Esophagus muscularis mucosa (tissue), 4 donors: ENCODE measurements around the gene NPPB.
"Not testable (repeated sequence)": the region's sequence is repeated elsewhere in the genome, so short reads cannot be mapped to it uniquely, and the experiment has no call there.

Experiments
- EP300 ChIP-seq: sonication (generic); formaldehyde crosslinking; IDR thresholded peaks from one replicate; pipeline ENCODE4 v1.6.1; 2017; ENCODE audit warnings: antibody characterized with exemption
- POLR2A ChIP-seq: fragments of 450-650 bp; IDR thresholded peaks from one replicate; pipeline ENCODE4 v1.6.1; 2017; ENCODE audit warnings: antibody characterized with exemption, moderate library complexity, mild to moderate bottlenecking, low read depth
- TF ChIP-seq, protein P1 (sequence below), 3 experiments: fragments of 200-600 bp in 2 of 3; fragments of 450-650 bp in 1 of 3; sonication (generic) in 2 of 3; IDR thresholded peaks; one replicate each; pipeline ENCODE4 v1.5.1; 2017 to 2019; ENCODE audit warnings: antibody characterized with exemption in 3 of 3, mild to moderate bottlenecking in 2 of 3, moderate library complexity in 1 of 3

DNA sequence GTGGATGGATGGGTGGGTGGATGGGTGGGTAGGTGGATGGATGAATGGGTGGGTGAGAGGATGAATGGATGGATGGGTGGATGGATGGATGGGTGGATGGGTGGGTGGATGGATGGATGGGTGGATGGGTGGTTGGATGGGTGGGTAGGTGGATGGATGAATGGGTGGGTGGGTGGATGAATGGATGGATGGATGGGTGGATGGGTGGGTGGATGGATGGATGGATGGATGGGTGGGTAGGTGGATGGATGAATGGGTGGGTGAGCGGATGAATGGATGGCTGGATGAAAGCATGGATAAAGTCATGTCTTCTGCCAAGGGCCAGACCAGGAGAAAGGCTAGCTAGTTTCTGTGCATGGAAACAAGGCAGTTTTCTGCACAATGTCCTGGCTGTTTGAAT, 35.8 kb upstream of the NPPB start:
- TF ChIP-seq, protein P1, sequence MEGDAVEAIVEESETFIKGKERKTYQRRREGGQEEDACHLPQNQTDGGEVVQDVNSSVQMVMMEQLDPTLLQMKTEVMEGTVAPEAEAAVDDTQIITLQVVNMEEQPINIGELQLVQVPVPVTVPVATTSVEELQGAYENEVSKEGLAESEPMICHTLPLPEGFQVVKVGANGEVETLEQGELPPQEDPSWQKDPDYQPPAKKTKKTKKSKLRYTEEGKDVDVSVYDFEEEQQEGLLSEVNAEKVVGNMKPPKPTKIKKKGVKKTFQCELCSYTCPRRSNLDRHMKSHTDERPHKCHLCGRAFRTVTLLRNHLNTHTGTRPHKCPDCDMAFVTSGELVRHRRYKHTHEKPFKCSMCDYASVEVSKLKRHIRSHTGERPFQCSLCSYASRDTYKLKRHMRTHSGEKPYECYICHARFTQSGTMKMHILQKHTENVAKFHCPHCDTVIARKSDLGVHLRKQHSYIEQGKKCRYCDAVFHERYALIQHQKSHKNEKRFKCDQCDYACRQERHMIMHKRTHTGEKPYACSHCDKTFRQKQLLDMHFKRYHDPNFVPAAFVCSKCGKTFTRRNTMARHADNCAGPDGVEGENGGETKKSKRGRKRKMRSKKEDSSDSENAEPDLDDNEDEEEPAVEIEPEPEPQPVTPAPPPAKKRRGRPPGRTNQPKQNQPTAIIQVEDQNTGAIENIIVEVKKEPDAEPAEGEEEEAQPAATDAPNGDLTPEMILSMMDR (IDR thresholded peaks at IDR 0.05): not testable (repeated sequence)
- not testable (repeated sequence) for TF ChIP-seq POLR2A, EP300
